Neural cell (in vitro differentiated cells): ENCODE measurements around the gene SLC28A3. TPM values are rescaled to one million over a fixed set of nuclear protein-coding genes. Genes with fewer than 3 reads are reported as not detected.

Experiments
- H2AFZ ChIP-seq: fragments of 200-600, 300-800 bp; sonication (generic), shearing (Covaris generic); 2 replicates; pipeline ENCODE4 v1.6.0; 2014; ENCODE audit warnings: low read depth, mild to moderate bottlenecking, antibody characterized with exemption, low read length, moderate library complexity
- H3F3A ChIP-seq: fragments of 200-600 bp; shearing (Covaris generic); 2 replicates; pipeline ENCODE4 v1.6.1; 2016; ENCODE audit warnings: mild to moderate bottlenecking, moderate library complexity, mixed read lengths, antibody characterized with exemption, low read length; ENCODE audit not compliant: insufficient read depth, poor library complexity, severe bottlenecking
- H3K27ac ChIP-seq: fragments of 200-600, 300-800 bp; sonication (generic), shearing (Covaris generic); 2 replicates; pipeline ENCODE4 v1.5.1; 2014; ENCODE audit warnings: mild to moderate bottlenecking, low read length, moderate library complexity
- H3K27me3 ChIP-seq: fragments of 300-800, 200-600 bp; sonication (generic), shearing (Covaris generic); 2 replicates; pipeline ENCODE4 v1.6.0; 2014; ENCODE audit warnings: mild to moderate bottlenecking, low read depth, low read length, moderate library complexity; ENCODE audit not compliant: insufficient read depth
- H3K36me3 ChIP-seq: fragments of 300-800, 200-600 bp; sonication (generic), shearing (Covaris generic); 2 replicates; pipeline ENCODE4 v1.5.1; 2014; ENCODE audit warnings: mild to moderate bottlenecking, antibody characterized with exemption, low read length, moderate library complexity; ENCODE audit not compliant: insufficient read depth
- H3K4me2 ChIP-seq: fragments of 300-800, 200-600 bp; sonication (generic), shearing (Covaris generic); 2 replicates; pipeline ENCODE4 v1.6.0; 2014; ENCODE audit warnings: mild to moderate bottlenecking, low read length
- H3K4me3 ChIP-seq: fragments of 300-800, 200-600 bp; sonication (generic), shearing (Covaris generic); 2 replicates; pipeline ENCODE4 v1.5.1; 2014; ENCODE audit warnings: mild to moderate bottlenecking, low read length, moderate library complexity
- H3K79me2 ChIP-seq: fragments of 200-600 bp; shearing (Covaris generic); replicated peaks from 2 replicates; pipeline ENCODE4 v1.6.0; 2014; ENCODE audit warnings: mild to moderate bottlenecking, low read length, moderate library complexity; ENCODE audit not compliant: insufficient read depth
- H3K9ac ChIP-seq: fragments of 300-800, 200-600 bp; sonication (generic), shearing (Covaris generic); 2 replicates; pipeline ENCODE4 v1.6.1; 2016; ENCODE audit warnings: mild to moderate bottlenecking, low read length, mixed read lengths
- H3K9me2 ChIP-seq: fragments of 200-600 bp; shearing (Covaris generic); 2 replicates; pipeline ENCODE4 v1.6.1; 2016; ENCODE audit warnings: mild to moderate bottlenecking, low read length, mixed read lengths; ENCODE audit not compliant: insufficient read depth
- H3K9me3 ChIP-seq: fragments of 200-600, 300-800 bp; sonication (generic), shearing (Covaris generic); 2 replicates; pipeline ENCODE4 v1.6.1; 2016; ENCODE audit warnings: mild to moderate bottlenecking, mixed run types, low read length, moderate library complexity, mixed read lengths
- H4K20me1 ChIP-seq: fragments of 200-600 bp; shearing (Covaris generic); 2 replicates; pipeline ENCODE4 v1.6.1; 2016; ENCODE audit warnings: mild to moderate bottlenecking, mixed run types; ENCODE audit not compliant: insufficient read depth
- EP300 ChIP-seq: fragments of 450-650 bp; conservative IDR thresholded peaks from 2 replicates; pipeline ENCODE4 v1.6.1; 2014; ENCODE audit warnings: antibody characterized with exemption, mild to moderate bottlenecking, moderate library complexity; ENCODE audit not compliant: poor library complexity, severe bottlenecking
- EZH2 ChIP-seq: fragments of 200-600, 300-800 bp; shearing (Covaris generic), sonication (generic); IDR thresholded peaks from 2 replicates; pipeline ENCODE4 v1.6.1; 2014; ENCODE audit warnings: antibody characterized with exemption, low read length, borderline replicate concordance, mild to moderate bottlenecking; ENCODE audit not compliant: insufficient read depth, poor library complexity, severe bottlenecking
- MXI1 ChIP-seq: fragments of 450-650 bp; conservative IDR thresholded peaks from 2 replicates; pipeline ENCODE4 v1.6.1; 2014; ENCODE audit warnings: antibody characterized with exemption, mild to moderate bottlenecking; ENCODE audit not compliant: poor library complexity, severe bottlenecking
- POLR2AphosphoS5 ChIP-seq: IDR thresholded peaks from 2 replicates; pipeline ENCODE4 v1.6.1; 2012
- RAD21 ChIP-seq: fragments of 450-650 bp; conservative IDR thresholded peaks from 2 replicates; pipeline ENCODE4 v1.6.1; 2014; ENCODE audit warnings: antibody characterized with exemption, mild to moderate bottlenecking, moderate library complexity
- SMC3 ChIP-seq: fragments of 450-650 bp; conservative IDR thresholded peaks from 2 replicates; pipeline ENCODE4 v1.6.1; 2014; ENCODE audit warnings: antibody characterized with exemption, mild to moderate bottlenecking, moderate library complexity; ENCODE audit not compliant: poor library complexity
- TAF1 ChIP-seq: IDR thresholded peaks from 2 replicates; pipeline ENCODE4 v1.6.1; 2012; ENCODE audit warnings: low read depth
- polyA plus RNA-seq: library from polyadenylated mRNA; depleted of rRNA; stranded (reverse); fragments of >200 nt; gene quantifications from 2 replicates; pipeline ENCODE4 v1.2.3, GENCODE V29; 2014
- TF ChIP-seq, protein P1 (sequence below): IDR thresholded peaks from 2 replicates; pipeline ENCODE4 v1.6.1; 2012; ENCODE audit warnings: borderline replicate concordance
- TF ChIP-seq, protein P2 (sequence below): fragments of 450-650 bp; IDR thresholded peaks from 2 replicates; pipeline ENCODE4 v1.5.1; 2014; ENCODE audit warnings: antibody characterized with exemption, mild to moderate bottlenecking, moderate library complexity; ENCODE audit not compliant: poor library complexity, severe bottlenecking

SLC28A3 gene
- polyA plus RNA-seq, 1 donor from 2014 or later, result not detected

DNA sequence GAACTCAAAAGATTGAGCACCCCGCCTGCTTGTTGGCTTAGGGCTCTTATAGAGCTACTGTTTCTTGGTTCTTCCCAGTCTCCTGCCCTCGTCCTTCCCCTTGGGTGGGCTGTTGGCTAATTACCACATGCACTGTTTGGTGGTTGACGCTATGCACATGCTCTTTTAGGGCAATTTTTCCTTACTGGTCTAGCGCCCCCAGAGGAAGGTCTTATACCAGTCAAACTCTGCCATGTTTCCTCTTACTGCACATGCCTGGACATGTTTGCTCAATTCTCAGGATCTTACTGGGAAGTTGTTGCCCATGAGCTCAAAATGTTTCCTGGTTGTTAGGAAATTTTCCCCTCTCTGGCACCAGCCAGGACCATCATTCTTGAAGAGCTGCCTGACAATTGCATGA lies 101.9 kb downstream of the SLC28A3 start:
- Histone ChIP-seq H3K79me2 (no peaks in the 10 kb centered on the region), H3K4me3 (no peak overlapping the region), H4K20me1 (no peaks in the 10 kb centered on the region), H3K27ac (no peak overlapping the region), H3K36me3 (no peaks in the 10 kb centered on the region), H3K9ac (no peak overlapping the region), H3K4me2 (no peak overlapping the region), H3K9me3 (no peaks in the 10 kb centered on the region), H2AFZ (no peak overlapping the region), H3K27me3 (no peaks in the 10 kb centered on the region), H3K9me2 (no peaks in the 10 kb centered on the region), H3F3A (no peaks in the 10 kb centered on the region)
- TF ChIP-seq MXI1, result no peak
- no peak for TF ChIP-seq POLR2AphosphoS5
- TF ChIP-seq RAD21, result no peak
- no peak for TF ChIP-seq EZH2
- TF ChIP-seq, protein P1, sequence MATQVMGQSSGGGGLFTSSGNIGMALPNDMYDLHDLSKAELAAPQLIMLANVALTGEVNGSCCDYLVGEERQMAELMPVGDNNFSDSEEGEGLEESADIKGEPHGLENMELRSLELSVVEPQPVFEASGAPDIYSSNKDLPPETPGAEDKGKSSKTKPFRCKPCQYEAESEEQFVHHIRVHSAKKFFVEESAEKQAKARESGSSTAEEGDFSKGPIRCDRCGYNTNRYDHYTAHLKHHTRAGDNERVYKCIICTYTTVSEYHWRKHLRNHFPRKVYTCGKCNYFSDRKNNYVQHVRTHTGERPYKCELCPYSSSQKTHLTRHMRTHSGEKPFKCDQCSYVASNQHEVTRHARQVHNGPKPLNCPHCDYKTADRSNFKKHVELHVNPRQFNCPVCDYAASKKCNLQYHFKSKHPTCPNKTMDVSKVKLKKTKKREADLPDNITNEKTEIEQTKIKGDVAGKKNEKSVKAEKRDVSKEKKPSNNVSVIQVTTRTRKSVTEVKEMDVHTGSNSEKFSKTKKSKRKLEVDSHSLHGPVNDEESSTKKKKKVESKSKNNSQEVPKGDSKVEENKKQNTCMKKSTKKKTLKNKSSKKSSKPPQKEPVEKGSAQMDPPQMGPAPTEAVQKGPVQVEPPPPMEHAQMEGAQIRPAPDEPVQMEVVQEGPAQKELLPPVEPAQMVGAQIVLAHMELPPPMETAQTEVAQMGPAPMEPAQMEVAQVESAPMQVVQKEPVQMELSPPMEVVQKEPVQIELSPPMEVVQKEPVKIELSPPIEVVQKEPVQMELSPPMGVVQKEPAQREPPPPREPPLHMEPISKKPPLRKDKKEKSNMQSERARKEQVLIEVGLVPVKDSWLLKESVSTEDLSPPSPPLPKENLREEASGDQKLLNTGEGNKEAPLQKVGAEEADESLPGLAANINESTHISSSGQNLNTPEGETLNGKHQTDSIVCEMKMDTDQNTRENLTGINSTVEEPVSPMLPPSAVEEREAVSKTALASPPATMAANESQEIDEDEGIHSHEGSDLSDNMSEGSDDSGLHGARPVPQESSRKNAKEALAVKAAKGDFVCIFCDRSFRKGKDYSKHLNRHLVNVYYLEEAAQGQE, result no peak
- TF ChIP-seq SMC3, result no peak
- no peak for TF ChIP-seq TAF1
- TF ChIP-seq, protein P2, sequence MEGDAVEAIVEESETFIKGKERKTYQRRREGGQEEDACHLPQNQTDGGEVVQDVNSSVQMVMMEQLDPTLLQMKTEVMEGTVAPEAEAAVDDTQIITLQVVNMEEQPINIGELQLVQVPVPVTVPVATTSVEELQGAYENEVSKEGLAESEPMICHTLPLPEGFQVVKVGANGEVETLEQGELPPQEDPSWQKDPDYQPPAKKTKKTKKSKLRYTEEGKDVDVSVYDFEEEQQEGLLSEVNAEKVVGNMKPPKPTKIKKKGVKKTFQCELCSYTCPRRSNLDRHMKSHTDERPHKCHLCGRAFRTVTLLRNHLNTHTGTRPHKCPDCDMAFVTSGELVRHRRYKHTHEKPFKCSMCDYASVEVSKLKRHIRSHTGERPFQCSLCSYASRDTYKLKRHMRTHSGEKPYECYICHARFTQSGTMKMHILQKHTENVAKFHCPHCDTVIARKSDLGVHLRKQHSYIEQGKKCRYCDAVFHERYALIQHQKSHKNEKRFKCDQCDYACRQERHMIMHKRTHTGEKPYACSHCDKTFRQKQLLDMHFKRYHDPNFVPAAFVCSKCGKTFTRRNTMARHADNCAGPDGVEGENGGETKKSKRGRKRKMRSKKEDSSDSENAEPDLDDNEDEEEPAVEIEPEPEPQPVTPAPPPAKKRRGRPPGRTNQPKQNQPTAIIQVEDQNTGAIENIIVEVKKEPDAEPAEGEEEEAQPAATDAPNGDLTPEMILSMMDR, result no peak
- no peak for TF ChIP-seq EP300

DNA sequence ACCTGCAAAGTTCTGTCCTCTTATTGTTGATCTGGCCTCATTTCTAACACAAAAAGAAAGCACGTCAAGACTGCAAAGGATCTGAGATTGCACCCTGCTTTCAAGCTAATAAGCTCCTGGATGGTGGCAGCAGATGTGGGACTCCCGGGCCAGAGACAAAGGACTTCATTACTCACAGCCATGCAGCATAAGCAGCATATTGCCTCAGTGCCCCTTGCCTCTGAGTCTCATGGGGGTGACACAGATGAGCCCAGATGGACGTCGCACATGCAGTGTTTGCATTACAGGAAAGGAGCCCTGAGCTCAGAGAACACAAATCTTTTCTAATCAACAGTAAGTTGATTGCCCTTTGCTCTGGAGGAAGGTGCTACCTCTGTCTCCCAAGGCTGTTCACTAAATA lies 105.0 kb downstream of the SLC28A3 start:
- TF ChIP-seq TAF1 (no peak), POLR2AphosphoS5 (no peak), MXI1 (no peak)
- TF ChIP-seq, protein P2, result no peak
- Histone ChIP-seq H3F3A (no peaks in the 10 kb centered on the region), H4K20me1 (no peaks in the 10 kb centered on the region), H3K36me3 (no peaks in the 10 kb centered on the region), H3K9ac (no peak overlapping the region), H3K9me2 (no peaks in the 10 kb centered on the region), H2AFZ (no peak overlapping the region), H3K9me3 (no peaks in the 10 kb centered on the region), H3K4me2 (no peak overlapping the region), H3K27me3 (no peaks in the 10 kb centered on the region), H3K4me3 (no peak overlapping the region), H3K79me2 (no peaks in the 10 kb centered on the region), H3K27ac (no peak overlapping the region)
